Transverse colon (tissue), 4 donors: Measurements from ENCODE around the gene LTBR.

Source experiments
- EP300 ChIP-seq: sonication (generic); formaldehyde crosslinking; IDR thresholded peaks from one replicate; pipeline ENCODE4 v1.6.1; 2017; ENCODE audit warnings: antibody characterized with exemption, low read depth
- POLR2A ChIP-seq: fragments of 450-650 bp; IDR thresholded peaks from one replicate; pipeline ENCODE4 v1.6.1; 2016; ENCODE audit warnings: antibody characterized with exemption, mild to moderate bottlenecking, moderate library complexity
- POLR2AphosphoS5 ChIP-seq, 3 donors: sonication (generic); formaldehyde crosslinking; IDR thresholded peaks; one replicate each; pipeline ENCODE4 v1.6.1; 2016; ENCODE audit warnings: antibody characterized with exemption in 3 of 3
- TF ChIP-seq, protein P1 (sequence below), 5 experiments: fragments of 200-600 bp in 3 of 5; fragments of 450-650 bp in 2 of 5; sonication (generic) in 3 of 5; IDR thresholded peaks; 1 replicate in 2 of 5; 2 replicates in 3 of 5; pipeline ENCODE4 v1.5.1; 2016 to 2017; ENCODE audit warnings: antibody characterized with exemption in 5 of 5, inconsistent platforms in 3 of 5, mild to moderate bottlenecking in 2 of 5, moderate library complexity in 1 of 5

DNA sequence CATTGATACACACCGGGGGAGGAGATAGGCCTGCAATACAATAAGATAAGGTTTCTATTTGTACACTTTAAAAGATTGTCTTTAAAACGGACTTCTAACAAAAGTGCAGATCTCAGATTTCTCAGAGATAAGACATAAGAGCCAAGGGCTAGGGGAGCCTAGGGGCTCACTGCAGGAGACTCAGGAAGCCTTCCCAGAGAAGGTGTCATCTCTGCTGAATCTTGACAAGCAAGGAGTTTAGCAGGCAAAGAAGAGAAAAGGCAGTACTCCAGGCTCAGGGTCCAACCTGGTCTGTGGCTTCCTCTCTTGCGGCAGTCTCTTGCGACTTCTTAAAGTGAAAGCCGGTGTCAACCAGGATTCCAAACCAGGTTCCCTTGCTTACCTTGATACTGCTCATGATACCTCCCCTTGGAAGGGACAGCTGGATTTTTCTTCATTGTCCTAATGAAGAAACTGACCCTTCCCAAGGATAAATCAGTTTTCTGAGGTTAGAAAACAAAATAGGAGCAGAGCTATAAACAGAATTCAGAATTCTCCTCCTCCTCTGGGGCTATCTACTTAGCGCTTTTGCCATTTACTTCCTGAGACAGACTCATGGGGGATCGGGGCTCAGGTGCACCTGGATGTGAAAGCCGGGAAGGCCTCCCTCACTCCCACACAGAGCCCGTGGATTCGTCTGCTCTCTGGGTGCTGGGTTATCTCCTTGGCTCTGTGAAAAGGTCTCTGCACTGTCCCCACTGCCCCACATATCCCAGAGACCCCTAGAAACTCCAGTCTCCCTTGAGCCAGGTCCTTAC is 6.9 kb upstream of the LTBR start:
- TF ChIP-seq, protein P1, sequence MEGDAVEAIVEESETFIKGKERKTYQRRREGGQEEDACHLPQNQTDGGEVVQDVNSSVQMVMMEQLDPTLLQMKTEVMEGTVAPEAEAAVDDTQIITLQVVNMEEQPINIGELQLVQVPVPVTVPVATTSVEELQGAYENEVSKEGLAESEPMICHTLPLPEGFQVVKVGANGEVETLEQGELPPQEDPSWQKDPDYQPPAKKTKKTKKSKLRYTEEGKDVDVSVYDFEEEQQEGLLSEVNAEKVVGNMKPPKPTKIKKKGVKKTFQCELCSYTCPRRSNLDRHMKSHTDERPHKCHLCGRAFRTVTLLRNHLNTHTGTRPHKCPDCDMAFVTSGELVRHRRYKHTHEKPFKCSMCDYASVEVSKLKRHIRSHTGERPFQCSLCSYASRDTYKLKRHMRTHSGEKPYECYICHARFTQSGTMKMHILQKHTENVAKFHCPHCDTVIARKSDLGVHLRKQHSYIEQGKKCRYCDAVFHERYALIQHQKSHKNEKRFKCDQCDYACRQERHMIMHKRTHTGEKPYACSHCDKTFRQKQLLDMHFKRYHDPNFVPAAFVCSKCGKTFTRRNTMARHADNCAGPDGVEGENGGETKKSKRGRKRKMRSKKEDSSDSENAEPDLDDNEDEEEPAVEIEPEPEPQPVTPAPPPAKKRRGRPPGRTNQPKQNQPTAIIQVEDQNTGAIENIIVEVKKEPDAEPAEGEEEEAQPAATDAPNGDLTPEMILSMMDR (IDR thresholded peaks at IDR 0.05) = no peak
- TF ChIP-seq EP300 = no peak
- TF ChIP-seq POLR2A = no peak
- TF ChIP-seq POLR2AphosphoS5 (IDR thresholded peaks at IDR 0.05) = no peak
